Adipocyte (in vitro differentiated cells): Measurements from ENCODE around the gene MPST.
"Not testable (repeated sequence)": the region's sequence is repeated elsewhere in the genome, so short reads cannot be mapped to it uniquely, and the experiment has no call there.

ENCODE experiments used
- DNase-seq: peaks from one replicate; pipeline ENCODE4 v3.0.0-alpha.2; 2015; ENCODE audit warnings: low read depth
- H3K27me3 ChIP-seq: replicated peaks from 2 replicates; pipeline ENCODE4 v1.7.0; 2013; ENCODE audit warnings: mild to moderate bottlenecking, low read length, moderate library complexity; ENCODE audit not compliant: control insufficient read depth, insufficient read depth
- H3K36me3 ChIP-seq: 2 replicates; pipeline ENCODE4 v1.7.0; 2013; ENCODE audit warnings: low read length, mild to moderate bottlenecking, moderate library complexity; ENCODE audit not compliant: control insufficient read depth, insufficient read depth, severe bottlenecking
- H3K4me1 ChIP-seq: 2 replicates; pipeline ENCODE4 v1.7.0; 2013; ENCODE audit warnings: mild to moderate bottlenecking, low read length, moderate library complexity; ENCODE audit not compliant: control insufficient read depth, insufficient read depth
- H3K4me3 ChIP-seq: 2 replicates; pipeline ENCODE4 v1.7.0; 2013; ENCODE audit warnings: mild to moderate bottlenecking, low read length, moderate library complexity
- H3K9ac ChIP-seq: 2 replicates; pipeline ENCODE4 v1.7.0; 2013; ENCODE audit warnings: mild to moderate bottlenecking, low read length, moderate library complexity
- H3K9me3 ChIP-seq: 2 replicates; pipeline ENCODE4 v1.7.0; 2013; ENCODE audit warnings: mild to moderate bottlenecking, low read length, moderate library complexity; ENCODE audit not compliant: control insufficient read depth

MPST gene

GRCh38 chr22:36986242-36986821 is 33.2 kb upstream of the MPST start:
- H3K9ac ChIP-seq = no peak overlapping the region
- H3K4me3 ChIP-seq = no peak overlapping the region
- H3K4me1 ChIP-seq = no peaks in the 10 kb centered on the region
- no peaks in the 10 kb centered on the region for H3K36me3 ChIP-seq
- peaks cover 52% of the 10 kb centered on the region for H3K27me3 ChIP-seq
- H3K9me3 ChIP-seq = peaks cover 13% of the 10 kb centered on the region
- DNase-seq = no peak

- Histone ChIP-seq H3K4me1 (no peaks in the 10 kb centered on the region), H3K36me3 (no peaks in the 10 kb centered on the region), H3K27me3 (peaks cover 46% of the 10 kb centered on the region), H3K9me3 (peaks cover 13% of the 10 kb centered on the region), H3K4me3 (no peak overlapping the region), H3K9ac (no peak overlapping the region)
- DNase-seq = no peak
These were observed 31.3 kb upstream of the MPST start for GRCh38 chr22:36988075-36988832.

- H3K4me1 ChIP-seq, DNase-seq, H3K4me3 ChIP-seq, H3K36me3 ChIP-seq, H3K9ac ChIP-seq: not testable (repeated sequence)
- Histone ChIP-seq H3K9me3 (peaks cover 13% of the 10 kb centered on the region), H3K27me3 (peaks cover 39% of the 10 kb centered on the region)
These were observed 30.5 kb upstream of the MPST start for GRCh38 chr22:36989012-36989411.

- Histone ChIP-seq H3K27me3 (peaks cover 43% of the 10 kb centered on the region), H3K9ac (no peak overlapping the region), H3K9me3 (peaks cover 10% of the 10 kb centered on the region), H3K4me1 (no peaks in the 10 kb centered on the region), H3K36me3 (no peaks in the 10 kb centered on the region), H3K4me3 (no peak overlapping the region)
- no peak for DNase-seq
These were observed 29.1 kb upstream of the MPST start for GRCh38 chr22:36990457-36990856.

GRCh38 chr22:36991206-36991605 is 28.3 kb upstream of the MPST start:
- H3K27me3 ChIP-seq = peaks cover 43% of the 10 kb centered on the region
- H3K4me3 ChIP-seq = no peak overlapping the region
- no peaks in the 10 kb centered on the region for H3K4me1 ChIP-seq
- H3K9me3 ChIP-seq = peaks cover 3% of the 10 kb centered on the region
- no peaks in the 10 kb centered on the region for H3K36me3 ChIP-seq
- no peak for DNase-seq
- H3K9ac ChIP-seq = no peak overlapping the region

- no peaks in the 10 kb centered on the region for H3K36me3 ChIP-seq
- H3K9ac ChIP-seq = no peak overlapping the region
- H3K4me3 ChIP-seq = no peak overlapping the region
- H3K27me3 ChIP-seq = peaks cover 19% of the 10 kb centered on the region
- no peak for DNase-seq
- H3K4me1 ChIP-seq = no peaks in the 10 kb centered on the region
- no peaks in the 10 kb centered on the region for H3K9me3 ChIP-seq
These were observed 21.8 kb upstream of the MPST start for GRCh38 chr22:36997746-36998145.

GRCh38 chr22:36998620-36999351 is 20.8 kb upstream of the MPST start:
- H3K4me3 ChIP-seq = no peak overlapping the region
- H3K9me3 ChIP-seq = no peaks in the 10 kb centered on the region
- no peak overlapping the region for H3K9ac ChIP-seq
- H3K27me3 ChIP-seq = peaks cover 29% of the 10 kb centered on the region
- no peaks in the 10 kb centered on the region for H3K36me3 ChIP-seq
- DNase-seq = no peak
- H3K4me1 ChIP-seq = no peaks in the 10 kb centered on the region

GRCh38 chr22:36999463-36999862 is 20.1 kb upstream of the MPST start:
- no peak overlapping the region for H3K9ac ChIP-seq
- DNase-seq = no peak
- H3K27me3 ChIP-seq = peaks cover 36% of the 10 kb centered on the region

GRCh38 chr22:37000676-37001534 is 18.6 kb upstream of the MPST start:
- H3K27me3 ChIP-seq = peaks cover 36% of the 10 kb centered on the region
- H3K9ac ChIP-seq = no peak overlapping the region
- H3K36me3 ChIP-seq = no peaks in the 10 kb centered on the region
- no peak for DNase-seq
- no peak overlapping the region for H3K4me3 ChIP-seq
- peaks cover 10% of the 10 kb centered on the region for H3K9me3 ChIP-seq
- H3K4me1 ChIP-seq = no peaks in the 10 kb centered on the region

More at GRCh38 chr22:36999463-36999862, 20.1 kb upstream of the MPST start:
- H3K9me3 ChIP-seq = no peaks in the 10 kb centered on the region
- H3K36me3 ChIP-seq = no peaks in the 10 kb centered on the region
- H3K4me1 ChIP-seq = no peaks in the 10 kb centered on the region
- H3K4me3 ChIP-seq = no peak overlapping the region

GRCh38 chr22:37001826-37002225 is 17.7 kb upstream of the MPST start:
- H3K27me3 ChIP-seq = peaks cover 46% of the 10 kb centered on the region
- no peak for DNase-seq
- no peak overlapping the region for H3K4me3 ChIP-seq
- peaks cover 18% of the 10 kb centered on the region for H3K9me3 ChIP-seq
- no peak overlapping the region for H3K9ac ChIP-seq
- H3K4me1 ChIP-seq = no peaks in the 10 kb centered on the region
- no peaks in the 10 kb centered on the region for H3K36me3 ChIP-seq

- Histone ChIP-seq H3K4me3 (no peak overlapping the region), H3K36me3 (no peaks in the 10 kb centered on the region), H3K4me1 (no peaks in the 10 kb centered on the region), H3K9ac (no peak overlapping the region), H3K27me3 (peaks cover 51% of the 10 kb centered on the region), H3K9me3 (peaks cover 21% of the 10 kb centered on the region)
- no peak for DNase-seq
These were observed 16.9 kb upstream of the MPST start for GRCh38 chr22:37002633-37003032.
